COLO829 (cell line): ENCODE data around the gene UBR4.

Experiments
- DNase-seq: peaks from one replicate; pipeline ENCODE4 v3.0.0; 2012; ENCODE audit warnings: low spot score

Gene UBR4

GRCh38 chr1:19138958-19139581 is 71.0 kb downstream of the UBR4 start:
- DNase-seq = no peak

- no peak for DNase-seq
Observed at GRCh38 chr1:19138331-19138730, 71.7 kb downstream of the UBR4 start.

- no peak for DNase-seq
Observed at GRCh38 chr1:19137158-19137557, 72.9 kb downstream of the UBR4 start.

- DNase-seq = no peak
Observed at GRCh38 chr1:19133360-19133759, 76.7 kb downstream of the UBR4 start.

GRCh38 chr1:19130468-19130867 is 79.6 kb downstream of the UBR4 start:
- no peak for DNase-seq

GRCh38 chr1:19128968-19129514 is 81.0 kb downstream of the UBR4 start:
- DNase-seq = no peak

GRCh38 chr1:19124273-19124672 is 85.8 kb downstream of the UBR4 start:
- DNase-seq = no peak

- DNase-seq = no peak
Observed at GRCh38 chr1:19123837-19124236, 86.2 kb downstream of the UBR4 start.

- no peak for DNase-seq
Observed at GRCh38 chr1:19122668-19123067, 87.4 kb downstream of the UBR4 start.

GRCh38 chr1:19121192-19121591 is 88.9 kb downstream of the UBR4 start:
- DNase-seq = no peak

- no peak for DNase-seq
Observed at GRCh38 chr1:19120070-19120469, 90.0 kb downstream of the UBR4 start.

- DNase-seq = no peak
Observed at GRCh38 chr1:19115082-19115808, 94.8 kb downstream of the UBR4 start.

- no peak for DNase-seq
Observed at GRCh38 chr1:19113697-19114092, 96.4 kb downstream of the UBR4 start.

- no peak for DNase-seq
Observed at GRCh38 chr1:19112891-19113696, 97.0 kb downstream of the UBR4 start.

- DNase-seq = no peak
Observed at GRCh38 chr1:19110257-19110927, 99.7 kb downstream of the UBR4 start.

- DNase-seq = no peak
Observed at GRCh38 chr1:19109545-19109944, 100.5 kb downstream of the UBR4 start.

- no peak for DNase-seq
Observed at GRCh38 chr1:19101244-19101643, 108.8 kb downstream of the UBR4 start.

- no peak for DNase-seq
Observed at GRCh38 chr1:19100028-19100427, 110.0 kb downstream of the UBR4 start.

GRCh38 chr1:19096990-19097389 is 113.1 kb downstream of the UBR4 start:
- no peak for DNase-seq

GRCh38 chr1:19096036-19096833 is 113.8 kb downstream of the UBR4 start:
- no peak for DNase-seq

- DNase-seq = no peak
Observed at GRCh38 chr1:19091196-19091953, 118.7 kb downstream of the UBR4 start.
